ENCODE data around the gene AMZ1.

DNA sequence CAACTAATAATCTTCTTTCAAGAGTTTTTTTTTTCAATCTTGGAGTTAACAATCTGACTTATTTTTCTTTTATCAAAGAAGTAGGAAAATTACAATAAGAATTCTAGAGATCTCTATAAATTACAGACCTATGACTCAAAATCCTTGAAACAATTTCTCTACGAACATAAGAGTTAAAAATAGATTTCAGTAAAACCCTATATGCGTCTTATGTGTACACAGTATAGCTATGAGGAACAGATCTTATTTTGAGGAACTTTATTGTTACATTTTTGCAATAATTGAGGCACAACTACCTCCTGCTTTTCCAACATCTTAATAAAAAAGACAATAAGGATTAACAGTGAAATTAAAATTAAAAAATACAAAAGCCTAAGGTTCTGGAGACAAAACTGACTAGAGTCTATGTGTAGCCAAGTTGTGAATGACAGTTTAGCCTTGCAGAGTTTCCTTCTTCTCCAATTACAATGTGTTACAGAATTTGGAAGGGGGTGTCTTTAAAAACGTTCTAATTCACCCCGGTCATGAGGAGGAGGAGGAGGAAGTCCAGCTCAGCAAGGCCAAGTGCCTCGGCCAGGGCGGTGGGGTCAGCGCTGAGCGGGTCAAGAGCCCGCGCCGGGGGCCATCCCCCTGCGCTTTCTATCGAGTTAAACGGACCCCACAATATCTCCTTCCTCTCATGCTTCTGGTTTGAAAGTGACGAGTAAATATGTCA lies 40.5 kb downstream of the AMZ1 start:
- TF ChIP-seq CTCF (IDR thresholded peaks at IDR 0.05; ENCODE audit: low read depth, low read length) = no peak
- TF ChIP-seq EZH2phosphoT487 (IDR thresholded peaks at IDR 0.05; ENCODE audit: low read depth) = no peak
